Astrocyte (in vitro differentiated cells and primary cell): Measurements from ENCODE around the gene IQGAP3.

Source experiments
- CTCF ChIP-seq: IDR thresholded peaks from 2 replicates; pipeline ENCODE4 v1.5.1; 2011; ENCODE audit warnings: low read depth, mild to moderate bottlenecking, inconsistent platforms, low read length, moderate library complexity; ENCODE audit not compliant: insufficient read depth
- EZH2 ChIP-seq: IDR thresholded peaks from 2 replicates; pipeline ENCODE4 v1.6.1; 2012; ENCODE audit warnings: mild to moderate bottlenecking, low read length, inconsistent platforms; ENCODE audit not compliant: insufficient read depth

- TF ChIP-seq CTCF (no peak), EZH2 (no peak)
Observed at GRCh38 chr1:156502894-156503697, 69.3 kb downstream of the IQGAP3 start.
